Bone marrow (tissue), 2 donors: Measurements from ENCODE around the gene PARP1.

Source experiments
- DNase-seq, 2 donors: peaks; one replicate each; lab custom pipeline; 2025; lab: John Stamatoyannopoulos, UW

PARP1 gene

GRCh38 chr1:226376300-226376699, 31.6 kb downstream of the PARP1 start:
- no peak for DNase-seq

- DNase-seq: no peak
Measured at GRCh38 chr1:226373376-226373775, 34.5 kb downstream of the PARP1 start.

- DNase-seq: no peak
Measured at GRCh38 chr1:226372885-226373284, 35.0 kb downstream of the PARP1 start.

- DNase-seq: no peak
Measured at GRCh38 chr1:226371866-226372490, 35.9 kb downstream of the PARP1 start.

GRCh38 chr1:226371027-226371694, 36.7 kb downstream of the PARP1 start:
- DNase-seq: no peak

GRCh38 chr1:226370144-226370923, 37.6 kb downstream of the PARP1 start:
- no peak for DNase-seq

- DNase-seq: no peak
Measured at GRCh38 chr1:226369110-226369509, 38.8 kb downstream of the PARP1 start.

GRCh38 chr1:226366290-226366689, 41.6 kb downstream of the PARP1 start:
- DNase-seq: no peak

GRCh38 chr1:226365831-226366231, 42.1 kb downstream of the PARP1 start:
- no peak for DNase-seq

GRCh38 chr1:226364901-226365565, 42.9 kb downstream of the PARP1 start:
- DNase-seq: no peak

GRCh38 chr1:226364514-226364899, 43.4 kb downstream of the PARP1 start:
- DNase-seq: no peak

GRCh38 chr1:226363801-226364513, 43.9 kb downstream of the PARP1 start:
- DNase-seq: no peak

- no peak for DNase-seq
Measured at GRCh38 chr1:226362891-226363447, 44.9 kb downstream of the PARP1 start.

- no peak for DNase-seq
Measured at GRCh38 chr1:226362361-226362760, 45.5 kb downstream of the PARP1 start.

- DNase-seq: no peak
Measured at GRCh38 chr1:226360106-226360746, 47.7 kb downstream of the PARP1 start.

GRCh38 chr1:226357416-226357815, 50.5 kb downstream of the PARP1 start:
- no peak for DNase-seq

GRCh38 chr1:226355669-226356551, 52.0 kb downstream of the PARP1 start:
- DNase-seq: no peak

GRCh38 chr1:226355016-226355415, 52.9 kb downstream of the PARP1 start:
- no peak for DNase-seq

GRCh38 chr1:226353698-226354525, 54.0 kb downstream of the PARP1 start:
- no peak for DNase-seq
